Ramos (cell line): ENCODE measurements around the gene EML4.
"Not testable (repeated sequence)": the region's sequence is repeated elsewhere in the genome, so short reads cannot be mapped to it uniquely, and the experiment has no call there.

ENCODE experiments used
- in situ Hi-C: fragments of 300-500 bp; cut with MboI; formaldehyde crosslinking; loops from one replicate; pipeline ENCODE4 v1.14.3; 2022; ENCODE audit warnings: low sequenced_read_pairs; ENCODE audit not compliant: unreplicated experiment

EML4 gene

GRCh38 chr2:42340045-42340937 is 171.1 kb downstream of the EML4 start:
- in situ Hi-C loops, result no loop called here

DNA sequence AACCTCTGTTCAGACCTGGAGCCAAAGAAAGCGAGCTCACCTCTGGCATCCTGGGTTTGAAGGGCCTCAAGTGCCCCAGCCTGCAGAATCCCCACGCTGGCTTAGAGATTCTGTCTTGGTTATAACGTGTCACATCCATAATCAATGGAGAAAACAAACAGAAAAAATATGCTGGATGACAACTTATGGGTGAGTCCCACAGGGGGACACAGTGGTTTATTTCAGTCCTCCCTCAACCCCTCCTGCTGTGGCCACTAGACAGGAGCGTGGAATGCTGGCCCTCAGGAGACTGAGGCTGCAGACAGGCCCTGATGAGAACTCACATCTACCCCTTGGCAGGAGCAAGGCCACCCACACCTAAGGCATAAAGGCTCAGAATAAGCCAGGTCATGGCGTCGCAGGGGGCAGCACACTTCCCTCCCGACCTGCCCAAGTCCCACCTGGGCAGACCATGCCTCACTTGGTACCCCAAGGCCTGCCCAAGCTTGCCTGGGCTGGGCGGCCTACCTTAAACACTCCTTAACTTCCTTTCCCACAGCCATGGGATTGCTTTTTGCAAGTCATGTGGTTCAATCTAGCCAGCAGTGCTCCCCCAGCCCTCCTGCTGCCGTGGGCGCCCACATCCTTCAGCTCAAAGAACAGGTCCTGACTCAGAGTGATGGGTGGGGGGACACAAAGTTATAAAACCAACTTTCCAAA is 171.9 kb downstream of the EML4 start:
- in situ Hi-C loops, result no loop called here

DNA sequence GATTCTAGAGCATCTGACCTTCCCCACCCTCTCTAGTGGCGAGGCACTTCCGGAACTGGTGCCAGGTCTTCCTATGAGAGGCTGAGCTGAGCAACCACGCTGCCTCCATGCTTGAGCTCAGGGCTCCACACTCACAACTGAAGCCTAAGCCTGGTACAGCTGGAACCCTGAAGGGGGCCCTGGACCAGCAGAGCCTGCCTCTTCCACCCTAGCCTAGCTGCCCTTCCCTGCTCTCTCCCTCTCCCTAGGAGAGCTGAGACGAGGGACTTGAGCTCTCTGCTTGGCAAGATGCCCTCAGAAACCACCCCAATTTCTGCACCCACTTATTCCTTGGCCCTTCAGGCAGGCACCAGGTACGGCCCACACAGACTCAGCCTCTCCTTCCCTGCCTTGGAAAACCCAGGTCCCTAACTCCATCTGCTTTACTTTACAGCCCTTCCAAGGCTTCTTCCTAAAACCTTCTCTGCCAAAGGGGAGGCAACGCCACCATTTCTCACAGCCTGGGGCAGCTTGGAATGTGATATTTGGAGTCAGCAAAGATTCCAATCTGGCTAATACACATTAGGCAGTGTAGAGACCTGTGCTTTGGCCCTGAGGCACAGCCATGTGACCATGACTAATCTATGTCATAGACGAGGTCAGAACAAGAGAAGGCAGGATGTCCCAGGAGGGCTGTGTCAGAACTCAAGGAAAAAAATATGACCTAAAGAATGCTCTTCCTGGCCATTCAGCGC is 173.1 kb downstream of the EML4 start:
- in situ Hi-C loops, result no loop called here

DNA sequence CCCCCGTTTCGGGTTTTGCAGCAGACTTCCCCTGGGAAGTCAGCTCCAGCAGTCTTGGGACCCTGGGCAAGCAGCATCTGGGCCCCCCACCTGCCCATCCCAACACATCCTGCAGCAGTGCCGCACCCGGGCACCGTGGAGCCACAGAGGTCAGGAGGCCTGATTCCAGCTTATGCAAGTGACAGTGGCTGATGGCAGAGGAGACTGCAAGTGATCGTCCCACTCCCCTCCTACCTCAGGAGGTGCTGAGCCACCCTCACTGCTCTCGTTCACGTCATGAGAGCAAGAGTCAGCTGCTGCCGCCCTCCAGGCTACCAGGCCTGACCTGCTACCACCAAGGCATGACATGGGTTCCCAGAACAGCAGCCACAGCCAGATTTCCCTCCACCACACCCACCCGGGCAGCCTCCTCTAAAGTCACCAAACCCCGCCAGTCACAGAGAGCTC is 173.7 kb downstream of the EML4 start:
- in situ Hi-C loops, result no loop called here

DNA sequence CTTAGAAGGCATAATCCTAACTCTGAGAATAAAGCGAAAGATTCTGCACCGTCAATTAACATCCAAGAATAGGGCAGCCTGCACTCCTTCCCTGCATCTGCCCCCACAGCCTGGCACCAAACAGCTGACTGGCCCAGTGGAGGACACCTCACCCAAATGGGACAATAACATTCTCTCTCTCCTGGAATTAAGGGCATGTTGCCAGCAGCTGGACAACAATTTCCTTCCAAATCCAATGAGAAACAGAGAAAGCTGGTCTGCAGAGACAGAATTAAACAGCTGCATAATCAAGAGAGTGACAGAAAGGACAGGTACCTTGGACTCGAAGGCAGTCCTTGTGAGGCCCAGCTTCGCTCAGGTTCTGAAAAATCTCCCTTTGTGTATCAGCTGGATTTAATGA is 176.8 kb downstream of the EML4 start:
- in situ Hi-C loops, result no loop called here

DNA sequence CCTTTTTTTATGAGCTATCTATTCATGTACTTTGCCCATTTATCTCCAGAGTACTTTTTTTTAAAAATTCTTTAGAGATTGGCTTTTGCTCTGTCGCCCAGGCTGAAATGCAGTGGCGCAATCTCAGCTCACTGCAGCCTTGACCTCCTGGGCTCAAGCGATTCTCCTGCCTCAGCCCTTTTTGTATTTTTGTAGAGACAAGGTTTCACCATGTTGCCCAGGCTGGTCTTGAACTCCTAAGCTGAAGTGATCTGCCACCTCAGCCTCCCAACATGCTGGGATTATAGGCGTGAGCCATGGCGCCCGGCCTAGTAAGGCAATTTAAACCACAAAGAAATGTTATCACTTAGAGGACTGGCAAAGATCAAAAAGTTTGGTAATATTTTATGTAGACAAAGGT is 177.7 kb downstream of the EML4 start:
- in situ Hi-C loops, result not testable (repeated sequence)

- in situ Hi-C loops, result not testable (repeated sequence)
These were observed 178.4 kb downstream of the EML4 start for GRCh38 chr2:42347518-42347917.

GRCh38 chr2:42348113-42348805 is 179.1 kb downstream of the EML4 start:
- in situ Hi-C loops, result no loop called here

- in situ Hi-C loops, result no loop called here
These were observed 181.4 kb downstream of the EML4 start for GRCh38 chr2:42350434-42351063.

GRCh38 chr2:42351864-42352263 is 182.7 kb downstream of the EML4 start:
- in situ Hi-C loops, result no loop called here

- in situ Hi-C loops, result no loop called here
These were observed 184.8 kb downstream of the EML4 start for GRCh38 chr2:42353792-42354429.

DNA sequence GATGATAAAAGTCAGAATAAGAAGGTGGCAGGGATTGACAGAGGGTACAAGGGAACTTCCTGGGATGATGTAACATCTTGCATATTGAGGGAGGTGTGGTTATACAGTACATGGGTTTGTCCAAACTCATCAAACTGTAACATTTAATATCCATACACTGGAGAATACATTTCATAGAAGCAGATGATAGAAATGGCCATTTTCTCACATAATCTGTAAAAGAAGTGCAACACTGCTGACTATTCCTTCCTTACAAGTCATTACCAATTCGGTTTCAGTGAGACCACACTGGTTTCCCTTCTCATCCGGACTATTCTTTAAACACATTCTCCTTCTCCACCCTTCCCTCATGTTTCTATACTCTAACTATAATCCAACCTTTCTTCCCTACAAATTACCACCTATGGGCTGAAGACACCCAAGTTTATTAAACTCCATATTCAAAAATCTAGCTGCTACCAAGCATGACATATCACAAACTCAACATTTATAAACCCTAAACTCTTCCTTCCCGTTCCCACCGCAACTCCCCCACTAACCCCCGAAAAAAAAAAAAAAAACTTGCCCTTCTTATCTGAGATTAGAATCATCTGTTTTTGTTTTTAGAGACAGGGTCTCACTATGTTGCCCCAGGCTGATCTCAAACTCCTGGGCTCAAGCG is 190.3 kb downstream of the EML4 start:
- in situ Hi-C loops, result no loop called here

DNA sequence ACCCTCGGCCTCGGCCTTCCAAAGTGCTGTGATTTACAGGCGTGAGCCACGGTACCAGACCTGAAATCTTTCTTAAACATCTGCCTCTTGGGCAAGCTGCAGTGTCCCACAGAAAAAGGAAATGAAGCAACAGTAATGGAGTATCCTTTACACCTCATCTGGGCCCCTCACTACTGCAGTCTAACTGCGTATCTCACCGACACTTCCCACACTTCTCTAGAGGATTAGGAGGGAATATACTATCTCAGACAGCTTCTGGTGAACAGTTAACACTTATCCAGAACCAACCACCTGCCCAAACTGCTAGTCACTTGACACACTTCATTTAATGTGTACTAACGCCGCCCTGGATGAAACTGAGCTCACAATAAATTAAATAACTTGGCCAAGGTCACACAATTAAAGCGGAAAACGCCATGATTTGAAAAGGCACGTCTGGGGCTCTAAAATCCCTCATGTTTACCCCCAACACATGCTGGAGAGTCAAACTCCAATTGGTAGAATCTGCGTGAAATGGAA is 190.9 kb downstream of the EML4 start:
- in situ Hi-C loops, result no loop called here

DNA sequence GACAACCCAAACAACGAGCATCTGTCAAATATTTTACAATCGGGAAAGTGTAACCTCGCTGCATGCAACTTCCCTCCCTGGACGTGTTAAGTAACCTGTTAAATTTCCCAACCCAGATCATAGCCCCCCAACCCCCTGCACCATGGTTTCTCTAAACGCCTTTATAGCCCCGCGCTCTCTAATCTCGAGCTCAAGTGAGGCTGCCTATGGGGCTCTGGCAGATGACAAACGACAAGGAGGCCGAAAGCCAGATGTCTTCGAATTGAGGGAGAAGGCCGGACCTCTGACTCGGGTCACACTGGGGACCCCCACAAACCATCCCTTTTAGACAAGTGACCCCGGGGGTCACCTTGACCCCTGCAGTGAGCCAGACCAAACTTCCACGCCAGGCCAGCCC is 191.3 kb downstream of the EML4 start:
- in situ Hi-C loops, result no loop called here

- in situ Hi-C loops, result no loop called here
These were observed 192.0 kb downstream of the EML4 start, which contains the start of gene COX7A2L for GRCh38 chr2:42360890-42361727. TSS of gene COX7A2L (minus strand) at chr2:42361217. CDS start at chr2:42361161, 56 bp downstream.

- in situ Hi-C loops, result no loop called here
These were observed 192.7 kb downstream of the EML4 start for GRCh38 chr2:42361728-42362283.

GRCh38 chr2:42363413-42363812 is 194.3 kb downstream of the EML4 start:
- in situ Hi-C loops, result no loop called here
